Stimulated activated naive CD8-positive, alpha-beta T cell treated with anti-CD3 and anti-CD28 coated beads, Interleukin-15, Interleukin-2, amounts not matched to agents 100 ng/mL and 50 ng/mL, for 24 hours (primary cell): ENCODE measurements around the gene KIRREL2.

Experiments
- H3K27ac Mint-ChIP-seq: one replicate; pipeline ENCODE4 v1.8.0; 2021; ENCODE audit warnings: mild to moderate bottlenecking, mixed read lengths
- H3K27me3 Mint-ChIP-seq: one replicate; pipeline ENCODE4 v1.8.0; 2021; ENCODE audit warnings: mixed read lengths
- H3K36me3 Mint-ChIP-seq: one replicate; pipeline ENCODE4 v1.8.0; 2021; ENCODE audit warnings: low read depth, mixed read lengths
- H3K4me1 Mint-ChIP-seq: one replicate; pipeline ENCODE4 v1.8.0; 2021; ENCODE audit warnings: low read depth, mixed read lengths
- H3K4me3 Mint-ChIP-seq: one replicate; pipeline ENCODE4 v1.8.0; 2021; ENCODE audit warnings: mild to moderate bottlenecking, mixed read lengths
- H3K9me3 Mint-ChIP-seq: one replicate; pipeline ENCODE4 v1.8.0; 2021; ENCODE audit warnings: mixed read lengths

KIRREL2 gene

DNA sequence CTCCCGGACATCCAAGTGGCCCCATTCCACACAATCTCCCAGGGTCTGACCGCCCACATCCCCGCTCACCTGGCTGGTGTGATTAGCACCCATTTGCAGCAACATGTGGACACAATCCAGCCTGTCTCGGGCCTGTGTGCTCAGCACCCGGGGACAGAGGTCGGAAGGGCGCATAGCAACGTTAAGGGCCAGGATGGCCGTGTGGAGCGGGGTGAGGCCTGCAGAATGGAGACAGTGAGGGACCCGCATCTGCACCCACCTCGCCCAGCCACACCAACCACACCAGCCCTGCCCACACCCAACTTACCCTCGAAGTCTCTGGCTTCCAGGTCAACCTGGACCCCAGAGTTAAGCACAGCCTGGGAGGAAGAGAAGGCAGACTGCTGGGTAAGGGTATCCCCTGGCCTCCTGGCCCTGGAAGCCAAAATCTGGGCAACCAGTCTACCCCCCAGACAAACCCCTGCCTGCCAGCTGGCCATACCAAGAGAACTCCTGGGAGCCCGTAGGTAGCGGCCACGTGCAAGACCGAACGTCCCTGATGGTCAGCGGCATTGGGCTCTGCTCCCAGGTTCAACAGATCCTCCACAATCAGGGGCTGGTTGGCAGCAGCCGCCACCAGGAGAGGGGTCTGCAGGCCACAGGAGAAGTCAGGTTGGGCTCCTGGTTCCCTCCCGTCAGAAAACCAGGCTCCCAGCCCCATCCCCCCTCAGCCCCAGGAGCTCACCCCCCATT lies 39.4 kb downstream of the KIRREL2 start:
- Mint-ChIP-seq H3K36me3 (peaks cover 68% of the 10 kb centered on the region), H3K4me3 (peak overlapping the region; percentile 87), H3K27me3 (no peaks in the 10 kb centered on the region), H3K9me3 (no peaks in the 10 kb centered on the region), H3K27ac (peak overlapping the region; percentile 67), H3K4me1 (peaks cover 45% of the 10 kb centered on the region)

DNA sequence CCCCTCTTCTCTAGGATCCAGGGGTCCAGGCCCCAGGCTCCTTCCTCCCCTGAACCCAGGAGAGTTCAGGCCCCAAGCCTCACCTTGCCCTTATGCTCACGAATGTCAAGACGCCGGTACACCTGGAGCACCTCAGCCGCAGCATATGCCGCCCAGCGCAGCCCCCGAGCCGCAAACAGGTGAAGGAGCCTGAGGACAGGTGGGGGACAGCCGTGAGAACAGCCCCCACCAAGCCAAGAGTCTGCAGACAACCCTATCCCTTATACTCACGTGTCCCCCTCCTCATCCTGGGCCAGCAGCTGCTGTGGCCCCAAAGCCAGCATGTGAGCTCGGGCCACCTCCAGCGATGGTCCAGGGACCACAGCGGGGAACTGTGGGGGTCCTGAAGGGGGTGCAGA lies 39.9 kb downstream of the KIRREL2 start:
- Mint-ChIP-seq H3K27me3 (no peaks in the 10 kb centered on the region), H3K36me3 (peaks cover 64% of the 10 kb centered on the region), H3K4me3 (peak overlapping the region; percentile 87)

DNA sequence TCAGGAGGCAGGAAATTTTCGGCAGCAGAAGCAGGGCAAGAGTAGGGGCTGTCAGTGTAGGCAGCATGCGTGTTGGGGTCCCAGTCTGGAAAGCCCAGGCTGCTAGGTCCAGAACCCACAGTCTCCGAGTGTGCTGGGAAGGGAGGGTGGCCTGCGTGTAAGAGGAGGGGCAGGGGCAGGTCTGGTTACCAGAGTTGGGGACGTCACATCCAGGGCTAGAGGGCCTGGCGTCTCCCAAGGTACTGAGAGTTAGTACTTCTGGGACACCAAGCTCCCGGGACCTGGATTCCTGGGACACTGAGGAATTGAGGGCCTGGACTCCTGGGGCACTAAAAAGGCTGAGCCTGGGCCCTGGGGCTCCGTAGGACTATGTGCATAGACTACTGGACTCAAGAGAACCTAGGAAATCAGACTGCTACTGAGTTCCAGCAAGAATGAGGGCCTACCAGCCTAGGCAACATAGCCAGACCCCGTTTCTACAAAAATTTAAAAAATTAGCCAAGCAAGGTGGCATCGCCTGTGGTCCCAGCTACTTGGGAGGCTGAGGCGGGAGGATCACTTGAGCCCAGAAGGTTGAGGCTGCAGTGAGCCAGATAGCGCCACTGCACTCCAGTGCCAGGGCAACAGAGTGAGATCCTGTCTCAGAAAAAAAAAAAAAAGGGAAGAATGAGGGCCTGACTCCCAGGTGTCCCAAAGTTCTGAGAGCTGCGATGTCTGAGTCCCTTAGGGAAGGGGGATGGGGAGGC lies 41.2 kb downstream of the KIRREL2 start:
- Mint-ChIP-seq H3K27ac (peak overlapping the region; percentile 87), H3K4me1 (peaks cover 56% of the 10 kb centered on the region), H3K4me3 (peak overlapping the region; percentile 87)

More for the DNA sequence above, 39.9 kb downstream of the KIRREL2 start:
- Mint-ChIP-seq H3K4me1 (peaks cover 49% of the 10 kb centered on the region), H3K9me3 (no peaks in the 10 kb centered on the region), H3K27ac (peak overlapping the region; percentile 45)

DNA sequence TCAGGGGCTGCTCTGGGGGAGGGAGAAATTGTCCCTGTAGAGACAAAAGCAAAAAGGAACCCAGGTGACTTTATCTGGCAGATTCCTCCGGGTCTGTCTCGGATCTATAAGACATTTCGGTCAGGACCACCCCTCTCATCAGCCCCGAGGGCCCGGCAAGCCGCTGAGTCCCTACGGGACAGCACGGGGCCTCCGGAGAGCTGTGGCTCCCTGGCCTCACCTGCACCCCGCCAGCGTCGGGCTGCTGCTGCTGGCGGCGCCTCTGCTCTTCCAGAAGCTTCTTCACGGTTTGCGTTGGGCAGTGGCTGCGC lies 41.7 kb downstream of the KIRREL2 start:
- H3K4me1 Mint-ChIP-seq, result peaks cover 59% of the 10 kb centered on the region
- H3K27ac Mint-ChIP-seq, result peak overlapping the region; percentile 87
- H3K4me3 Mint-ChIP-seq, result peak overlapping the region; percentile 87
- no peaks in the 10 kb centered on the region for H3K9me3 Mint-ChIP-seq
- H3K27me3 Mint-ChIP-seq, result no peaks in the 10 kb centered on the region
- H3K36me3 Mint-ChIP-seq, result peaks cover 48% of the 10 kb centered on the region

More for the DNA sequence above, 41.2 kb downstream of the KIRREL2 start:
- peaks cover 54% of the 10 kb centered on the region for H3K36me3 Mint-ChIP-seq
- no peaks in the 10 kb centered on the region for H3K27me3 Mint-ChIP-seq
- H3K9me3 Mint-ChIP-seq, result no peaks in the 10 kb centered on the region

DNA sequence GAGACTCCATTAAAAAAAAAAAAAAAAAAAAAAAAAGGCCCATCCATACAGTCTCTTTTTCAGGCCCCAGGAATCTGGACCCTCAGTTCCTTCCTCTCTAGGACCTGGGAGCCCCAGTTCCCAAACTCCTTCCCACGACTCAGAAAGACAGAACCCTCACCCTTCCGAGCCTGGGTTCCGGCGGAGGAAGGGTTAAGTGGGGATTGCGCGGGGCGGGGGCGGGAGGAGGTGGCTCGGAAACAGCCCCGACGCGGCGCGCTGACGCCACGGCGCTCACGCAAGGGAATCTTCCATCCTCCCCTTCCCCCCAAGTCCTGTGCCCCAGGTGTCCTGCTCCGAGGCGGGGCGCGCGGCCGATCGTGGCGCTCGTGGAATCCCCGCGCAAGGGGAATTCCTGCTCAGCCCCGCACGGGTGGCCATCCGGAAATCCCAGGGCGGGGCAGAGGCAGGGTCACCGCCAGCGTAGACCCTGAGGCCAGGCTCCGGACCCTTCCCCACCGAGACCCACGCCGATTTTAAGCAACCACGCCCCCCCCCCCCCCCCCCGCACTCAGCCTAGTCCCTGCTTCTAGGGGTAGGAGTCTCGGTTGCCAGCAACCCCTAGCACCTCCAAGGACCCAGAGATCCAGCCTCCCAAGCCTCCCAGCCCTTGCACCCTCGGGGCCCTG lies 43.0 kb downstream of the KIRREL2 start:
- H3K36me3 Mint-ChIP-seq, result peaks cover 36% of the 10 kb centered on the region
- no peaks in the 10 kb centered on the region for H3K27me3 Mint-ChIP-seq
- no peaks in the 10 kb centered on the region for H3K9me3 Mint-ChIP-seq
- H3K4me1 Mint-ChIP-seq, result peaks cover 71% of the 10 kb centered on the region
- peak overlapping the region; percentile 87 for H3K4me3 Mint-ChIP-seq
- peak overlapping the region; percentile 87 for H3K27ac Mint-ChIP-seq

DNA sequence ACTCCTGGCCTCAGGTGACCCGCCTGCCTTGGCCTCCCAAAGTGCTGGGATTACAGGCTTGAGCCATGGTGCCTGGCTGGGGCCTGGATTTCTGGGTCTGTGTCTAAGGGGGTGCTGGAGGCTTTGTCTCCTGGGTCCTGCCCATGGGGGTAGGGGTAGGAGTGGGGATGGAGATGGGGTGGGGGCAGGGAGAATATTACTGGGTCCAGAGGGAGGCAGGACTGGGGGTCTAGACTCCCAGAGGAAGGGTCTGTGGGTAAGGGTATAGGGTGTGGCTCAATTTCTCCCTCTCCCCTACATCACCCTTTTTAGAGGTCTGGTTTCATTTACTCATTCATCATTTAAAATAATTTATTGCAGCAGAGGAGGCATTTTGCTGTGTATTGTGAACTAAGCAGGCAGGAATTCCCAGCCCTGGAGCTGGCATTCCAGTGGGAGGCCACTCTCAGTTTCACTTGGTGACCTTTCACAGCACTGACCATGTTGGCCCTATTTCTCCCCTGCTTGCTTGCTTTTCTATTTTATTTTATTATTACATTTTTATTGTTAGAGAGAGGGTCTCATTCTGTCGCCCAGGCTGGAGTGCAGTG lies 44.4 kb downstream of the KIRREL2 start:
- H3K36me3 Mint-ChIP-seq, result peaks cover 25% of the 10 kb centered on the region
- peaks cover 67% of the 10 kb centered on the region for H3K4me1 Mint-ChIP-seq
- no peaks in the 10 kb centered on the region for H3K9me3 Mint-ChIP-seq
- no peaks in the 10 kb centered on the region for H3K27me3 Mint-ChIP-seq
- H3K4me3 Mint-ChIP-seq, result peak overlapping the region; percentile 87
- peak overlapping the region; percentile 87 for H3K27ac Mint-ChIP-seq

DNA sequence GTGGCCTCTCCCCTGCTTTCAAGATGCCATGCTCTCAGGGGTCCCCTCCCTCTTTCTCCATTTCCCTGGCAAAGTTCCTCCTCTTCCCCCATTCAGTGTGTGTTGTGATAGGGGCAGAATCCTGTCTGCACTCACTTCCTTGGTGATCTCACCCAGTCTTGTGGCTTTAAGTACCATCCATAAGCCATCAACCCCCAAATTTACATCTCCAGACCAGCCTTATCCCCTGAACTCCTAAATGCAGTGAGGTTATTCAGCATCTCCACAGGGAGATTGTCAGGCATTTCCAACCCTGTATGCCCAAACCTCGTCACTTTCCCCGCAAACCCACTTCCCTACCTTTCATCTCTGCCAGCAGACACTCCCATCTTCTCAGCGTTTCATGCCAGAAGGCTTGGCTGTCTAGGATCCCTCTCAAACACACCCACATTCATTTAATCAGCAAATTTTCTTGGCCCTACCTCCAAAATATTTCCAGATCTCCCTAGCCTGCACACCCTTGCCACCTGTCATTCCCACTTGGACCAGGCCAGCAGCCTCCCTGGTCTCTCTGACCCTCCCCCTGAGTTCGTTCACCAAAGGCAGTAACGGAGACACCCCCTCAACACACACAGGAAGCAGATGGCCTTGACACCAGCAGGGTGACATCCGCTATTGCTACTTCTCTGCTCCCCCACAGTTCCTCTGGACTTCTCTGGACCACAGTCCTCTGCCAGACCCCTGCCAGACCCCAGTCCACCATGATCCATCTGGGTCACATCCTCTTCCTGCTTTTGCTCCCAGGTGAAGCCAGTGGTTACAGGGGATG lies 45.3 kb downstream of the KIRREL2 start, which contains the start of gene HCST:
TSS of gene HCST (plus strand) at position 676 of the 808 bp plus-strand sequence. CDS start at position 741, 65 bp downstream.
- Mint-ChIP-seq H3K9me3 (no peaks in the 10 kb centered on the region), H3K4me1 (peaks cover 68% of the 10 kb centered on the region), H3K4me3 (peak within 1 kb of the TSS; percentile 87), H3K36me3 (peaks cover 24% of the 10 kb centered on the region), H3K27ac (peak within 1 kb of the TSS; percentile 87), H3K27me3 (no peaks in the 10 kb centered on the region)

DNA sequence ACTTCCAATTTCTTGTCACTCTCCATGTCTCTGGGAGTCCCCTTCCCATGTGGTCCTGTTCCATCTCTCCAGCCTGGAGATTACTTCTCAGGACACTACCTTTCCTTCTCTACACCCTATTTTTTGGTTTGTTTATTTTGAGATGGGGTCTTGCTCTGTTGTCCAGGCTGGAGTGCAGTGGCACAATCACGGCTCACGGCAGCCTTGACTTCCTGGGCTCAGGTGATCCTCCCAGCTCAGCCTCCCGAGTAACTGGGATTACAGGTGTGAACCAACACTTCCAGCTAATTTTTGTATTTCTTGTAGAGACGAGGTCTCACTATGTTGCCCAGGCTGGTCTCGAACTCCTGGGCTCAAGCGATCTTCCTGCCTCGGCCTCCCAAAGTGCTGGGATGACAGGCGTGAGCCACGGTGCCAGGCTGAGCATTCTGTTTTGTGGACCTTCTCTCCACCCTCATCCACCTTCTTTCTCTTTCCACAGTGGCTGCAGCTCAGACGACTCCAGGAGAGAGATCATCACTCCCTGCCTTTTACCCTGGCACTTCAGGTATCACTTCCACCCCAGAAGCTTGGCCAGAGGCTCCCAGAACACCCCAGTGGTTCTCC lies 46.3 kb downstream of the KIRREL2 start:
- Mint-ChIP-seq H3K4me1 (peaks cover 66% of the 10 kb centered on the region), H3K27me3 (no peaks in the 10 kb centered on the region), H3K36me3 (peaks cover 15% of the 10 kb centered on the region), H3K27ac (peak overlapping the region; percentile 87), H3K4me3 (peak overlapping the region; percentile 87), H3K9me3 (no peaks in the 10 kb centered on the region)

DNA sequence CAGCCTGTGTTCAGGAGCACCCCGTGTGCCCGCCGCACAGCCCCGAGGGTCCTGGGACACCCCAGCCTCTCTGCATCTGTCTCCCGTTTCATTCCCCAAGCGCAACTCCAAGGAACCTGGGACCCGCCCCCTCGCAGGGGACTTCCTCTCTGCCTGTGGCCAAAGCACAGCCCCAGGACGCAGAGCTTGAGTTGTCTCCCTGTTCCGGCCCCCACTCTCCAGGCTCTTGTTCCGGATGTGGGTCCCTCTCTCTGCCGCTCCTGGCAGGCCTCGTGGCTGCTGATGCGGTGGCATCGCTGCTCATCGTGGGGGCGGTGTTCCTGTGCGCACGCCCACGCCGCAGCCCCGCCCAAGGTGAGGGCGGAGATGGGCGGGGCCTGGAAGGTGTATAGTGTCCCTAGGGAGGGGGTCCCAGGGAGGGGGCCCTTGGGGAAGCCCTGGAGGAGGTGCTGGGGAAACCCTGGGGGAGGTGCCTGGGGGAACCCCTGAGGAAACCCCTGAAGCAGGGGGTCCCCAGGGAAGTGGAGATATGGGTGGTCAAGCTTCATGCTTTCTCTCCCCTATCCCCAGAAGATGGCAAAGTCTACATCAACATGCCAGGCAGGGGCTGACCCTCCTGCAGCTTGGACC lies 47.0 kb downstream of the KIRREL2 start:
- Mint-ChIP-seq H3K9me3 (no peaks in the 10 kb centered on the region), H3K27me3 (no peaks in the 10 kb centered on the region), H3K4me1 (peaks cover 65% of the 10 kb centered on the region)

DNA sequence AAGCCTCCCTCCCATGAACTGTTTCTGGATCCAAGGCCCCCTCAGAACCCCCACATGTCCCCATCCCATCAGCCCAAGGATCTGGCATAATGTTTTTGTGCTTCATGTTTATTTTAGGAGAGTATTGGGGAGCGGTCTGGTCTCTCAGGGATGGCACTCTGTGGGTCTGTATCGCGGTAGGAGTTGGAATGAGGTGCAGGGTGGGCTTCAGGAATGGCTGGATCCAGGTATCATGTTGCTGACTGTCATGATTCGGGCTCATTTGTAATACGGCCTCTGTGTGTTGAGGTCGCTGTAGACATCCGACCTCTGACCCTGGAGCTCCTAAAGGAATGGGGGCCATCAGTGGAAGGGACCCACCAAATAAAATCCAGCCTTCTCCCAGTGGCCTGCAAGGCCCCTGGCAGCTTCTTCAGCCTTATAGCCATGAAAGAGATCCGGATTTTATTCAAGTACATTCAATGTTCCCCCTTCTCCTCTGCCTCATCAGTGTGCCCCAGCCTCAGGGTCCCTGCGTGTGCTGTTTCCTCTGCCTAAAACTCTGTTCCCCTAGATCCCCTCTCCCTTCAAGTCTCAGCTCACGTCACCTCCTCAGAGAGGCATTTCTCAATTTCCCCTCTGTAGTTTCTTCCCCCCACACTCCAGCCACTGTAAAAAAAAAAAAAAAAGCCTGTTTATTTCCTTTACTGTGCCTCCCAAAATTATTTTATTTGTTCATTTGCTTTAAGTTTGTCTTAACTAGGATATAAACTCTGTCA lies 47.8 kb downstream of the KIRREL2 start:
- Mint-ChIP-seq H3K9me3 (no peaks in the 10 kb centered on the region), H3K27me3 (no peaks in the 10 kb centered on the region), H3K36me3 (peaks cover 1% of the 10 kb centered on the region), H3K4me1 (peaks cover 70% of the 10 kb centered on the region), H3K27ac (peak overlapping the region; percentile 51), H3K4me3 (peak overlapping the region; percentile 87)

More for the DNA sequence above, 47.0 kb downstream of the KIRREL2 start:
- peaks cover 10% of the 10 kb centered on the region for H3K36me3 Mint-ChIP-seq
- peak overlapping the region; percentile 87 for H3K27ac Mint-ChIP-seq
- peak overlapping the region; percentile 87 for H3K4me3 Mint-ChIP-seq

DNA sequence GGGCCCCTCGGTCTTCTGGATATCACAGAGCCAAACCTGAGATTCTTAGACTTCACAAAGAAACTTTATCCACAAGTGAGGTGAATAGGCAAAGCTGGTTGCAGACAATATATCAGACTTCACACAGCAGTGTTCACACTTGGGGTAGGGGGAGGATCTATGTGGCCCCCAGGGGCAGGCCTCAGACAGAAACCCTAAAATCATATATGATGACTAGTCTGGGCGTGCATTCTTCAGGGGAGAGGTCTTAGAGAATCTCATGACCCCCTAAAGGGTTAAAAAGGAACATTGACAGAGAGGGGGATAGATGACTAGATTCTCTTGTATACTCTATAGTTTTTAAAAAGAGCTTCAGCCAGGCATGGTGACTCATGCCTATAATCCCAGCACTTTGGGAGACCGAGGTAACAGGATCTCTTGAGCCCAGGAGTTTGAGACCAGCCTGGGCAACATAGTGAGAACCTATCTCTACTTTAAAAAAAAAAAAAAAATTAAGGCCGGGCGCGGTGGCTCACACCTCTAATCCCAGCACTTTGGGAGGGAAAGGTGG lies 48.5 kb downstream of the KIRREL2 start:
- Mint-ChIP-seq H3K4me3 (no peak overlapping the region), H3K27ac (peak overlapping the region; percentile 51), H3K9me3 (no peaks in the 10 kb centered on the region), H3K4me1 (peaks cover 77% of the 10 kb centered on the region), H3K36me3 (no peaks in the 10 kb centered on the region), H3K27me3 (no peaks in the 10 kb centered on the region)

DNA sequence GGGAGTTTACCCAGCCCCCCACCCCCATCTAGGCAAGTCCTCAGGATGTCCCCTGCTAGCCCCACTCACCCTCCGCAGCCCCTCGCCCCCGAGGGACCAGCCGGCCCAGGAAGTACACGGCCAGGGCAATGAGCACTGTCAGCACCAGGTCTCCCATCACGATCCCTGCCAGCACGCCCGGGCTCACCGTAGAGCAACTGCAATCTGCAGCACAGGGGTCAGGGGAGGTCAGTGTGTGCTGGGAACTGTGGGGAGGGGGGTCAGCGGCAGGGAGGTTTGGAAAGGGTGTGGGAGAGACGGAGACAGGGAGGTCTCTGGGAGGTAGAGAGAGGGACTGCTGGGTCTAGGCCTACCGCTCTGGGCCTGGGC lies 50.6 kb downstream of the KIRREL2 start:
- Mint-ChIP-seq H3K9me3 (no peaks in the 10 kb centered on the region), H3K4me1 (peaks cover 74% of the 10 kb centered on the region), H3K36me3 (no peaks in the 10 kb centered on the region), H3K27me3 (no peaks in the 10 kb centered on the region), H3K27ac (no peak overlapping the region), H3K4me3 (peak overlapping the region; percentile 51)

DNA sequence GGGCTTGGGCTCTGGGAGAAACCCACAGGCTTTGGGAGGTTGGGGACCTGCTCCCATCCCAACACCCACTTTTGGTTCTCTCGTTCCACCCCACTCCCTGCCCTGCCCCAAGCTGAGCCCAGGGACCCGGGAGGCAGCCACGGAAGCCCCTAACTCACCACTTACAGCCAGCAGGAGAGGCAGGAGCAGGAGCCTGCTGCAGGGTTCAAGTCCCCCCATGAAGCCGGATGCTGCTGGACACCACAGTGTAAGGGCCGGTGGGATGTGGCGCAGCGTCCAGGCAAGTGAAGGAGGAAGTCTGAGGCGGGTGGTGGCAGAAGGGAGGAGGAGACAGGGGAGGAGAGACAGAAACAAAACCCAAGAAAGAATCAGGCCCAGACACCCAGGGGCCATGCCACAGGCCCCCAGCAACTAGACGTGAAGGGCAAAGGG lies 51.3 kb downstream of the KIRREL2 start, which contains the start of gene TYROBP:
TSS of gene TYROBP (minus strand) at position 286 of the 432 bp plus-strand sequence. CDS start at position 219, 67 bp downstream.
- Mint-ChIP-seq H3K27me3 (no peaks in the 10 kb centered on the region), H3K9me3 (no peaks in the 10 kb centered on the region), H3K4me1 (peaks cover 67% of the 10 kb centered on the region), H3K36me3 (no peaks in the 10 kb centered on the region), H3K4me3 (peak within 1 kb of the TSS; percentile 51), H3K27ac (peak within 1 kb of the TSS; percentile 90)
